NCI-H128 (cell line): ENCODE results near the gene CDK2AP2.

ENCODE experiments used
- DNase-seq: peaks from one replicate; lab custom pipeline; 2025; ENCODE audit not compliant: unreplicated experiment; lab: John Stamatoyannopoulos, UW

The CDK2AP2 gene

DNA sequence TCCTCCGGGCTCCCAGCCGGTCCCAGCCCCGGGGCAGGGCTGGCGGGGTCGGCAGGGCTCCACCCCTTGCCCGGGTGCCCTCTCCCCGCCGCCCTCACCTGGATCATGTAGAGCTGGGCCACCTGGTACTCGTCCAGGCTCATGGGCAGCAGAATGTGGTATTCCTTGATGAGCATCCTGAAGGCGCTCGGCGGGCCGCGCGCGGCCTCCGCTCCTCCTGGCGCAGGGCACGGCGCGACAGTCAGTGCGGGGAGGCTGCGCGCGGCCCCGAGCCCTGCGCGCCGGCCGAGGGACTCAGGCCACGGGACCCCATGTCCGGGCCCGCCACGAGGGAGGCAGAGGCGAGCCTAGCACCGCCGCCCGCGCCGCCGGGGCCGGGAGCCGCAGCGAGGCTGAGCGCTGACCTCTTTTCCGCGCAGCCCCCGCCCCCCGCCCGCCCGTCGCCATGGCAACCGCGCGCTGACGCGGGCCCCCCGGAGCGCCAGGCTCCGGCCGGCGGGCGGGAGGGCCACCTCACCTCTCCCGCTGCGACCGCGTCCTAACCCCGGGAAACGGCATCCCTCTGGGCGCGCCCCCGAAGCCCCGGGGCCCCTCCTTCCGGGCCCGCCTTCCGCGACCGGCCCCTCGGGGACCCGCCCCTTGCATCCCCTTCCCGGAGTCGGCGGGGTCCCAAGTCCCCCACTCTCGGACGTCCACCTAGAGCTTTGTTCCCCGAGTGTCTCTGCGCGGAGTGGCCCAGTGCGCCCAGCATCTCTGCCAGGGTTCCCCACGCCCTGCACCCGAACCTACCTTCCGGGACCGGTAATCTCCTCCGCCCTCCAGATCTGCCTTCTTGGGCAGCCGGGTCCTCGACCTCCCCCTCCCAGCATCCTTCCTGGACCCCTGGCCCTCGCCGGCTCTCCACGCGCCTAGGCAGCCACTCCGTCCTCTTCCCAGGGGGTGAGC is 3.7 kb downstream of the CDK2AP2 start:
- DNase-seq: no peak

DNA sequence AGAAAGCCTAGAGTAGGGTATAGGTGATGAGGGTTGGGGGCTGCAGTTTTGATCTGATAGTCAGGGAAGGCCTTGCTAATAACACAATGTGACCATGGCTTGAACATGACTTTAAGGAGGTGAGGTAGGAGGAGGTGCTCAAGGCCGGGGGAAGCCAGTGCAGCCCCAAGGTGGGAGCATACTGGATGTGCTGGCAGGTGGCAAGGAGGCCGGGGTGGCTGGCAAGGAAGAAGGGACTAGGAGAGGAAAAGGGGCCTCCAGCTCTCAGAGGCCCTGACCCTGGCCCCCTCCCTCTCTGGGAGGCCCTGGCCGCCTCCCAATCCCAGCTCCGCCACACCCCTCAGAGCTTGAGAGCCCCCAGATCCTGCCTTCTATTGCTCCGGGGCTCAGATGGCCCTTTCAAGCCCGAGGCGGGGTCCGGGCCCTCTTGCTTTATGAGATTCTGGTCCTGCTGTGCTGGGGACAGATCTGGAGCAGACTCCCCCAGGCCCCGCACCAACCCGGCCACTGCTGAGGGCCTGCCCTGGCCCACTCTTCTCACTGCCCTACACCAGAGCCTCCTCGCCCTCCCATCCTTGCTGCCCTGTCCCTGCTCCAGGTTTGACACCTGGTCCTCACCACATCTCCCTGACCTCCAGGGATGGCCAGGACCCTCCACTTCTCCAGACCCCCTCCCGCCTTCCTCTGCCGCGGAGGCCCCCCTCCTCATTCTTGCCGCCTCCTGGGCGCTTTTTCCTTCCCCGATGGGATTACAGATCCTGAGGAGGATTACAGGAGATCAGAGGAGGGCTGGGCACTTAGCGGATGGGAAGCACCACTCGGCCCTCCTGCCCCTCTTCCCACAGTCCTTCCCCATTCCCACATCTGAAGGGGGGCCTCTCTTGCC is 4.6 kb downstream of the CDK2AP2 start:
- DNase-seq: no peak

DNA sequence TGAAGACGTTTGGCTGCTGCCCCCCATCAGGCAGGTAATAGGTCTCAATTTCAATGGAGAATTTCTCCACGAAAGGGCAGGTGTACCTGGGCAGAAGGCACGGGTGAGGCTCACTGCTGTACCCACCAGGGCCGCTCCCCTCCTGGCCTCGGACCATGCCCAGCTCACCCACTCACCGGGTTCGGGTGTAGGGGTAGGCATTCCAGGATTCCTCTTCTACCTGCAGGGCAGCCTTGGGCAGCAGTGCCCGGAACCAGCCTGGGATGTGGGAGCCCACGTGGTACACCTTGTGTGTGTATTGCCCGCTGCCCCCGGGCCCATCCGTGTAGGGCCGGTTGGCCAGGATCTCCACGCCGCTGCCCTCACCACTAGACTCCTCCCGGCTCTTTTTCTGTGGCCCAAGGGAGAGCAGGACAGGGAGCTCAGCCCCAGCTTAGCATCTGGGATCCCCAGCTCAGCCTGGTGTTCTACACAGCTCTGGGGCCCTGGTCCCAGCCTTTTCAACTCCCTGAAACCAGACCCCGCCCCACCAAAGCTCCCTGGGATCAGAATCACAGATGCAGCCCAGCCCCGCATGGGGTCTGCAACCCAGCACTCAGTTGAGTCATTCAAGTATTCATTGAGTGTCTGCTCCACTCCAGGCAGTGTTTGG is 5.5 kb downstream of the CDK2AP2 start:
- no peak for DNase-seq

DNA sequence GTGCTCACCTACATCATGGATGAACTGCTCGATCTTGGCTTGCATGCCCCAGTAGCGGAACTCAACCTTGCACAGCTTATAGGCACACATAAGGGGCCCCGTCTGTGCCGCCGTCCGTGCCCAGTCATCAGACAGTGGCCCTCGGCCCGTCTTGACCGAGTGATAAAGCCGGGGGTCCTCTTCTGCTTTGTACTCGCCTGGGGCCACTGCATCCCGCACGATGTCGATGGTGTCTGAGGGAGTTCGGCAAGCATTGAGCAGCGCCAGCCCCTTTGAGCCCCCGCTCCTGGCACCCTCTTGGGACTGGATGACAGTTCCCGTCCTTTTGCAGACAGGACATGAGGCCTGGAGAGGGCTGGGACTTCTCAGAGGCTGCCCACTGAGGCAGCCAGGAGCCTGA is 6.1 kb downstream of the CDK2AP2 start:
- no peak for DNase-seq

DNA sequence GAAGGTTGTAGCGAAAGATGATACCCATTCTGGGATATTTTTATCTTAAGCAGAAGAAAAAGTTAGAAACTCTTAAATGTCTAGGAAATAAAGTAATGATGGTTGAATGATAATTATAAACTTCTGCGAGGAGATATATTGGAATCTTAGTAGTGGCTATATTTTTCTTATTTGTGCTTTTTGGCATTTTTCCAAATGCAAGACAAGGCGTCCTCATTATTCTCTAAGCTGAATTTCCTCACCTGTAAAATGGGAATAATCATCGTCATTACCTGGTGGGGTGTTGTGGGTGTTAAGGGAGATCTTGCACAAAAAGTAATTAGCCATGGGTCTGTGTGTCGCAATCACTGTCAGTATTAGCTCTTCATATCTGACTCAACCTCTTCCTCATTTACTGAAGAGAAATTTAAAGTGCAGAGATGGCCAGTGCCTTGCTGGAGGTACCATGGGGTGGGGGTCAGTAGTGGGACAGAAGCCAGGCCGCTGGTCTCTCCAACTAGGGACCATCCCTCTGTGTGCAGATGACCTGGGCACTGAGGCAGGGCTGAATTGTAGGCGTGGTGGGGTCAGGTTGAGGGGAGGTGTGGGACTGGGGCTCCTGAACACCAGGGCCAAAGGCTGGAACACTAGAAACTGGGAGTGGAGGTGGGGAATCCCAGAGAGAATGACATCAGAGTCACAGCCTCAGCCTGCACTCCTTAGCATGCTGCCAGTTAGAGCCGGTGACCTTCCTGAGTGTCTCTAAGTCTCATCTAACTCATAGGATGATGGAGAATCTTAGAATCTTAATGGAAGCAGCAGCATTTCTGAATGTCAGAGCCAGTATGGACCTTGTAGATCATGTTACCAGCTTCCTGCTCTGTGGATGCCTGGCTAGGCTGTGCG is 6.9 kb downstream of the CDK2AP2 start:
- no peak for DNase-seq

DNA sequence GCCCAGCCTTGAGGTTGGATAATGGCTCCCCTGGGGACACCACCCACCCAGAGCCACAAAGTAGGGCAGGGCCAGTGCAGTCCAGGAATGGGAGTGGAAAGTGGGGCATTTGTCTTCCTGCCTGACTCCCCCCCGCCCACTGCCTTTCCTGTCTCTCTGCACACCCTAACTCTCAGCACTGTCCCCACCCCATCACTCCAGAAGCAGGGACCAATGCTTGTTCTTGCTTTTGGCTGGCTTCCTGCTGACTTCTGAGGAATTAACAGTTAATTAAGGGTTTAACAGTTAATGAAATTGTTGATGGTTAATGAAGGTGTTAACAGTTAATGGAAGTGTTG is 7.5 kb downstream of the CDK2AP2 start:
- DNase-seq: no peak

DNA sequence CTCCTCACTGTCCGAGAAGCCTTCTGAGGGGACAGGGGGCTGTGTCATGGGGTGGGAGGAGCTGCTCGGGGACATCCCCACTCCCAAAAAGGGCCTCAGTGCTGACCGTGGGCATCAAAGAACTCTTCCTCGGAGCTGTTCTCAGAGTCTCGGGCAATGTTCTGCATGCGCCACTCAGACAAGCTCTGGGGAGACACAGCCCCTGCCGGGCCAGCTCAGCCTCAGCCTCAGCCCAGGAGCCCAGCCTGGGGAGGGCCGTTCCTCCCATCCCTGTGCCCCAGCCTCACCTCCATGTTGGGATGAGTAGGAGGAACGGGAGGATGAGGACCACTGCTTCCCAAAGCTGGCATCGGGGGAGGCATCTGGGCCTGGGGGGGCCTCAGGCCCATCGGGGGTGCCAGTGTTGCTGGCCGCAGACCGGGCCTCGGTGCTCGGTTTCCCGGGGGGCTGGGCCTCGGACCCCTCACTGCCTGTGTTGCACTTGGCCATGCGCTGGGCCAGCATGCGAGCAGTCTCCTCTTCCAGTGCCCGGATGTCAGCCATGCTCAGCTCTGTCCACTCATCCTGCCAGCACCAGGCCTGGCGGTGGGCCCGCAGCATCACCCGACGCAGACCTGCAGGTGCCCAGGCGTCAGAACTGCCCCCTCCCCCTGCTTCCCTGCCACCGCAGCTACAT is 8.0 kb downstream of the CDK2AP2 start:
- DNase-seq: no peak

DNA sequence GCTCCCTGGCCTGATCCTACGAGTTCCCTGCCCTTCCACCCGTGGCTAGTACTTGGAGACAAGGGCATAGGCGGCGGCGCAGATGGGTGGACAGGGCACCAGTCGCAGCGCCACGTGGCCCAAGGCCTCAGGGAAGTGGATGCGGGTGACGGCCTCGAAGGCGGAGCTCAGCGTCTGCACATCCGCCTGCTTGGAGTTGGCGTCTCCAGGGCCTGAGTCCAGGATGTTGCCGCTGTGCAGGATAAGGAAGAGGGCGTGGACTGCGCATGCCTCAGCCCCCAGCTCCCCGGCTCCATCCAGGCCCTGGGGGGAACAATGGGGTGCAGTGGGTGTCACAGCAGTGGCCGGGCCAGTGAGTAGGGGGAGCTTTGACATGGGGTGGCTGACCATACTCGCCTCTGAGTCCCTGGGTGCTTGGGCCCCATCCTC is 9.4 kb downstream of the CDK2AP2 start:
- no peak for DNase-seq

DNA sequence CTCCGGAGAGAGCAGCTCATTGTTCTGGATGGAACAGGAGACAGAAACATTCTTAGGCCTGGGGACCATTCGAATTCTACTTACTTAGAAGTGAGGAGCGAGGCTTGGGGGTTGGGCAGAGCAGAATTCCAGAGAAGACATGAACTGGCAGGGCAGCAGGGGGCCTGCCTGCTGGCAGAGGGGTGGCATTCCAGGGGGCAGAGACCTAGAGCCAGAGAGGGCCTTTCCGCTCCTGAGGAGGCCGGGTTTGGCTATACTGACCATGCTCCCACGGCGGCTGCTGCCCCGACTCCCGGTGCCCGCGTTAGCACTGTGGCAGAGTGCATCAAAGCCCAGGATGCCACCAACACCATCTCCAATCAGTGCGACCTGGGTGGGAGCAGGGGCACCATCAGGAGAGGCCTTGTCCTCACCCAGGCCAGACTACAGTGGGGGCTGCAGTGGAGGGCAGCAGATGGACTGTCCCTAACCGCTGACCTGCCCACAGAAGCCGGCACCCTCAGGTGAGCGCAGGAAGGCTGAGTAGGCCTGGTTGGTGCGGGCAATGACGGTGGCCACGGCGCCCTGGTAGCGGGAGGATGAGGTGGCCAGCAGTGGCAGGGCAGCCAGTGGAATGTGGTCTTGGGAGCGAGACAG is 10.2 kb downstream of the CDK2AP2 start:
- no peak for DNase-seq

DNA sequence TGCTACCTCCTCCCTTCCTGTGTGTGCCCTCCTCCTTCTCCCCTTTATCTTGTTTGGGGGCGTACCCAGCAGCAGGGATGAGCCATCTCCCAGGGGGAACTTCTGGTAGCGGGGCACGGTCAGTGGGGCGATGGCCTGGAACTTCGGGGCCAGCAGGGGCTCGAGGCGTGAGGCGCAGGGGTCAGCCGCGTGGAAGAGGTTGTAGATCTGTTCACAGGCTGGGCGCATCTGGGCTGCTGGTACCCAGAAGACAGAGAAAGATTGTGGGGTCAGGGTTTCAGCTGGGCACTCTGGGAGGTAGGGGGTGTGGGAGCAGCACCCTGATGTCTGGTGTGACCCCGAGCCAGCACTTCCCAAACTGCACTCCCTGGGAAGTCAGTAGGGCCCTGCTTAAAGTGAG is 11.8 kb downstream of the CDK2AP2 start:
- DNase-seq: no peak

DNA sequence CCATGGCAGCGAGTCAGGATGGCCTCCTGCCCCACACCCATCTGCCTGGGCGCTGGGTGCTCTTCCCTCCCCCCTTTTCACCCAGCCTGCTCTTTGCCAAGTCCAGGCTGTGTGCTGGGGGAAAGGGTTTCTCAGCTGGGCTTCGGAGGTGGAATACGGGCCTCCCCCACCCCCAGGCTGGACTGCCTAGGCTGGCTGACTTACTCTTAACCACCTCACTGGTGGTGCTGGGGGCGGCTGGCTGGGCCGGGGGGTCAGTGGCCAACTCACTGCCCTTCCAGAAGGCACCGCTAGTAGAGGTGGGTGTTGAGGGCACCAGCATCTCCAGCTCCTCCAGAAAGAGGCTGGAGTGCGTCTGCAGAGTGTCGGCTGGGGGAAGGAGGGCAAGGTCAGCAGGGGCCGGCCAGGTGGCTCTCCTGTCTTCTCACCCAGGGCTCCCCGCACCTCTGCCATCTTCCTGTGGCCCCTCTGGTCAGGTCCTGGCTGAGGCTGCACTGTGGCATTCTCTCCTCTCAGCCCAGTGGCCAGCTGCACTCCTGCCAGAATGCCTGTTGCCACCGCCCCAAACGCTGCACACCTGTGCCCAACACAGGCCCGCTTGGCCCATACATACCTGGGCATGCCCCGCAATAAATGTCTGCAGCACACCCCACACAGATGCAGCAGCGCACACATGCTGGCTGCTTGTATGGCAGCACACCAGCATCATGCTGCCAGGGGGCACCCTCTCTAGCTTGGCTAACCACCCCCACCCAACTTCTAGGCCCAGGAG is 12.5 kb downstream of the CDK2AP2 start:
- DNase-seq: no peak

DNA sequence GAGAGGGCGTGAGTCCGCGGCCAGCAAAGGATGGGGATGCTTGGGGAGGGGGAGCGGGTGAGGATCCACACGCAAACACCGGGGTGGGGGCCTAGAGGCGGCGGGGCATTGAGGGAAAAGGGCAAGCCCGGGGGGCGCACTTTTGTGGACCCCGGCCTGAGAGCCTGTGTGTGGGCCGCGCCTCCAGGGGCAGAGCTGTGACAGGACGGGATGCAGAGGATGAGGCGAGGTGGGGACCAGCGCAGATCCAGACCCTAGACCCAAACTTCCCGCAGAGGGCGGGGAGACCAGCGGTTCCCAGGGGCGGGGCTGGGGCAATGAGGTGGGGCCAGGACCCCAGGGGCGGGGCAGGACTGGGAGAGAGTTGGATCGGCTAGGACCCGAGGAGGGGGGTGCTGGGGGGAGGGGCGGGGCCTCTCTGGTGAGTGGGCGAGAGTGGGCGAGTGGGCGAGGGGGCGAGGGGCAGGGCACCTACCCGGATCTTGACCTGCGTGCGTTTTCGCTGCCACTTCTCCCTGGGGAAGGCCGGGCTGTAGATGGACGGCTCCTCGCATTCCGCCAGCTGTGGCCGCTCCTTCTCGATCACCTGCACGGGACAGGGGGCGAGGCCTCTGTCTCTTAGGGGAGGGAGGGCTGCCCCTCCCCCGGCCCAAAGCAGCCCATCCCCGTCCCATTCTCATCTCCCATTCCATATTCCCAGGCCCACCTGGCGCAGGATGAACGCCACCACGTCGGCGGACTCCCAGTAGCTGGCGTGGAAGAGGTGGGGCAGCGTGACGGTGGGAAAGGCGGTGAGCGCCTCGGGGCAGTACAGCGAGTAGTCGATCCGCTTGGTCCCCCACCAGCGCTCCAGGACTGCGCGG is 13.4 kb downstream of the CDK2AP2 start:
- DNase-seq: no peak

DNA sequence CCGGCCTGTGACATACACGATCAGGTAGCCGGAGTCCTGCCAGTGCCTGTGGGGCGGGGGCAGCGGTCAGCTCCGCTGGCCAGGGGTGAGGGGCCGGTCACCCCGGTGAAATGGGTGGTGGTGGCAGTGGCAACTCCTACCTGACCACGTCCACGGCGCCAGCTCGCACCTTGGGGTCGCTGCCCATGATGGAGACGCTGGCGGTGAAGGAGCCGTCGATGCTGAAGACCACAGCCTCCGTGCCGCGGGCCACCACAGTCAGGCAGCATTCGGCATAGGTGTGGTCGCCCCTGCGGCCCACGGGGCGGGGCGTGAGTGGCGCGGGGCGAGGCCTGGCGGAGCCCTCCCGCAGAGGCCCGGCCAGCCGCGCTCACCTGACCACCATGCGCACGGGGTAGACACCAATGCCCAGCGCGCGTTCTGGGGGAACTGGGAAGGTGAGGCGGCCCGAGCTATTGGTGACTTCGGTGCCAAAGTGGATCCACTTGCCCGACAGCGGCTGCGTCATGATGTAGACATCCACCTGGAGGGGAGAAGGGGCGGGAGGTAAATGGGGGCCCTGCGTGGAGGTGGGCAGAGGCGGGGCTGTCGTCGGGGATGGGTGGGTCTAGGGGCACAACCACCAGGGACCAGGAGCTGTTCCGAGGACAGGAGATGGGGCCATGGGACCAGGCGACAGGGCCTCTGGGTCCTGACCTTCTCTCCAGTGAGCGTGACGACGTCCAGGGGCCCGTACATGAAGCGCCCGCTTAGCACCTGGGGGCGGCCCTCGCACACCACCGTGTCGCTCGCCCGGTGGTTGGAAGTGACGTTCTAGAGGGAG is 14.2 kb downstream of the CDK2AP2 start:
- DNase-seq: no peak

DNA sequence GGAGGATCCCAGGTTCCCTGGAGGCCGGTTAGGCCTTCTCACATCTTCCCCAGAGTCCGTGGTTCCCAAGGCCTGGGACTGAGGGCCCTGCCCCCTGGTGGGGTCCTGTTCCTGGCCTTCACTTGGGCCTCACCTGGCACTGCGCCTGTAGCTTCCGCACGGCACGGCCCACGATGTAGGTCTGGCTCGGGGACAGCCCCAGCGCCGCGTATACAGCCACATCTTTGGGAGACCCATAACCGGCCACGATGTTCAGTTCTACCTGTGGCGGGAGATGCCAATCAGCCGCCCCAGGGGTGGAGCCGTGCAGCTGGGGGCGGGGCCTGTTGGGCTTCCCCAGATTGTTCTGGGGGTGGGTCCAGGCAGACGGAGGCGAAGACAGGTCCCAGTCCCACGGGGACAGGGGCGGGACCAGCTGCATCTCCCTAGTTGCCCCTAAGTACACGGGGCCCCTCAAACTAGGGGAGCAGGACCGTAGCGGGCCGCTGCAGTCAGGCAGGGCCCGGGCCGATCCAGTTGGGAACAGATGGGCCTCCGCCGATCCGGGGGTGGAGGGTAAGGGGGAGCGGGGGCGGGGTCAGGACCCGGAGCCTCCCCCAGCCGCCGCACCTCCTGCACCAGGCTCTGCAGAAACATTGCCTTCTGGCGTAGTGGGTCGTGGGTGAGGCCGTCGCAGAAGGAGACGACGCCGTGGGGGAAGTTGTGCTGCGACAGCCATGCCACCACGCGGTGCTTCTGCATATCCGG is 15.0 kb downstream of the CDK2AP2 start:
- no peak for DNase-seq

DNA sequence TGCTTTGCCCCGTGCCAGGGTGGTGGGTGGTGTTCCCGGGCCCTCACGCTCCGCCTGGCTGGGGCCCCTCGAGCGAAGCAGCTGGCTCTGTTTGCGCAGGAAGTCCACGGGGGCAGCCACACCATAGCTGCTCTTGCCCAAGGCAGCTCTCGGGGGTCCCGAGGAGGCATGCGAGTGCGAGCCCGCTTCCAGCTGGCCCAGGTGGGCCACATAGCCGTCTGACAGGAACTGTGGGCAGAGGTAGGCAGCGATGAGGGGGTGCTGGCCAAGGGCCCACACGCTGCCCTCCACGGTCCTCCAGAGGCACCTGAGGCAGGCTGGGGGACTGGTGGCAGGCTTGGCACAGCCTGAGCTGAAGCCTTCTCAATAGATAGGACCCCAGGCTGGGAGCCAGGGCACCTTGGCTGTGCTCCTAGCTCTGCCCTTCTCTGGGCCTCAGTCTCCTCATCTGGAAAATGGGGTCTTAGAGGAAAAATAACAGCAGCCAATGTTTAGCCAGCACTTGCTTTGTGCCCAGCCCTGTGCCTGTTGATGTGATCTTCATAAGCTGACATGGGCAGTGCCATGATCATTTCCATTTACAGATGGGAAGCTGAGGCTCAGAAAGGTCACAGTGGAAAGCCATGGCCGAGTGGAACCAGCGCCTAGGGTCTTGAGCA is 15.8 kb downstream of the CDK2AP2 start:
- no peak for DNase-seq
